Smooth muscle cell (in vitro differentiated cells): Measurements from ENCODE around the gene TMCO5A. TPM values are rescaled to one million over a fixed set of nuclear protein-coding genes. Genes with fewer than 3 reads are reported as not detected.

Experiments
- DNase-seq: peaks from one replicate; lab custom pipeline; 2025; ENCODE audit not compliant: unreplicated experiment; lab: John Stamatoyannopoulos, UW
- H2AFZ ChIP-seq: fragments of 200-600 bp; sonication (generic); 2 replicates; pipeline ENCODE4 v1.6.0; 2016; ENCODE audit warnings: antibody characterized with exemption, low read depth, mild to moderate bottlenecking
- H3F3A ChIP-seq: fragments of 200-600 bp; sonication (generic); 2 replicates; pipeline ENCODE4 v1.6.0; 2017; ENCODE audit warnings: antibody characterized with exemption, low read depth
- H3K27ac ChIP-seq: fragments of 200-600 bp; sonication (generic); 2 replicates; pipeline ENCODE4 v1.5.1; 2016; ENCODE audit warnings: low read depth, mild to moderate bottlenecking
- H3K27me3 ChIP-seq: fragments of 200-600 bp; sonication (generic); 2 replicates; pipeline ENCODE4 v1.6.1; 2016; ENCODE audit warnings: low read depth, mild to moderate bottlenecking
- H3K36me3 ChIP-seq: fragments of 200-600 bp; sonication (generic); 2 replicates; pipeline ENCODE4 v1.5.1; 2016; ENCODE audit warnings: low read depth
- H3K4me1 ChIP-seq: fragments of 200-600 bp; sonication (generic); 2 replicates; pipeline ENCODE4 v1.5.1; 2016; ENCODE audit warnings: low read depth
- H3K4me2 ChIP-seq: fragments of 200-600 bp; sonication (generic); 2 replicates; pipeline ENCODE4 v1.6.0; 2016; ENCODE audit warnings: mild to moderate bottlenecking
- H3K4me3 ChIP-seq: fragments of 200-600 bp; sonication (generic); 2 replicates; pipeline ENCODE4 v1.5.1; 2016; ENCODE audit warnings: mild to moderate bottlenecking
- H3K79me2 ChIP-seq: fragments of 200-600 bp; sonication (generic); 2 replicates; pipeline ENCODE4 v1.6.0; 2016; ENCODE audit warnings: low read depth, mild to moderate bottlenecking
- H3K9ac ChIP-seq: fragments of 200-600 bp; sonication (generic); 2 replicates; pipeline ENCODE4 v1.6.0; 2016; ENCODE audit warnings: low read depth
- H3K9me3 ChIP-seq: fragments of 200-600 bp; sonication (generic); replicated peaks from 2 replicates; pipeline ENCODE4 v1.5.1; 2016; ENCODE audit warnings: low read depth
- H4K20me1 ChIP-seq: fragments of 200-600 bp; sonication (generic); 2 replicates; pipeline ENCODE4 v1.6.0; 2016; ENCODE audit warnings: low read depth
- CTCF ChIP-seq: fragments of 200-600 bp; sonication (generic); IDR thresholded peaks from 2 replicates; pipeline ENCODE4 v1.5.1; 2017; ENCODE audit warnings: borderline replicate concordance, mild to moderate bottlenecking, antibody characterized with exemption; ENCODE audit not compliant: insufficient read depth, poor library complexity, severe bottlenecking
- WGBS: methylation state at CpG from one replicate; pipeline ENCODE4 v1.1.7; 2016; ENCODE audit warnings: low lambda C conversion rate; 5-methylcytosine and 5-hydroxymethylcytosine counted together
- polyA plus RNA-seq: library from polyadenylated mRNA; unstranded; fragments of >200 nt; fragmentation: Nextera tagmentation; extraction: Ambion mirVana; gene quantifications from 2 replicates; pipeline ENCODE4 v1.2.1, GENCODE V29; 2016
- total RNA-seq: library from RNA; depleted of rRNA; stranded (reverse); fragments of >200 nt; gene quantifications from 2 replicates; pipeline ENCODE4 v1.2.3, GENCODE V29; 2014

The TMCO5A gene
- total RNA-seq (not detected in 2 replicates), polyA plus RNA-seq (not detected in 2 replicates)

GRCh38 chr15:37934340-37934739 is at the start of gene TMCO5A:
TMCO5A (plus strand) TSS chr15:37934640; CDS start chr15:37936324, 1,684 bp downstream.
- no peaks in the 10 kb centered on the region for H4K20me1 ChIP-seq
- no peaks in the 10 kb centered on the region for H3F3A ChIP-seq
- TF ChIP-seq CTCF: no peak
- H3K27ac ChIP-seq: peak within 1 kb of the TSS; percentile 72
- H3K4me3 ChIP-seq: no peak within 1 kb of the TSS
- H3K9ac ChIP-seq: no peak within 1 kb of the TSS
- no peaks in the 10 kb centered on the region for H3K36me3 ChIP-seq
- H3K27me3 ChIP-seq: no peaks in the 10 kb centered on the region
- peak within 1 kb of the TSS; percentile 61 for H3K4me2 ChIP-seq
- H3K4me1 ChIP-seq: no peaks in the 10 kb centered on the region
- no peaks in the 10 kb centered on the region for H3K79me2 ChIP-seq
- peak within 1 kb of the TSS; percentile 7 for H2AFZ ChIP-seq
- 90% methylated on average over 1 of the region's 1 CpG for WGBS
- H3K9me3 ChIP-seq: no peaks in the 10 kb centered on the region
- no peak for DNase-seq

- H3F3A ChIP-seq: no peaks in the 10 kb centered on the region
- no peak overlapping the region for H3K27ac ChIP-seq
- H3K4me3 ChIP-seq: no peak overlapping the region
- H3K27me3 ChIP-seq: no peaks in the 10 kb centered on the region
- no peak for DNase-seq
- no peaks in the 10 kb centered on the region for H3K79me2 ChIP-seq
- H4K20me1 ChIP-seq: no peaks in the 10 kb centered on the region
- no peak overlapping the region for H2AFZ ChIP-seq
- TF ChIP-seq CTCF: no peak
- H3K4me1 ChIP-seq: no peaks in the 10 kb centered on the region
- no peak overlapping the region for H3K9ac ChIP-seq
- H3K9me3 ChIP-seq: no peaks in the 10 kb centered on the region
- H3K36me3 ChIP-seq: no peaks in the 10 kb centered on the region
- H3K4me2 ChIP-seq: no peak overlapping the region
Measured at GRCh38 chr15:37885651-37886050, 48.8 kb upstream of the TMCO5A start.

GRCh38 chr15:37888356-37888755 is 46.1 kb upstream of the TMCO5A start:
- 93% methylated on average over 4 of the region's 4 CpGs for WGBS
- Histone ChIP-seq H2AFZ (no peak overlapping the region), H3K27ac (no peak overlapping the region), H3K36me3 (no peaks in the 10 kb centered on the region), H3K9me3 (no peaks in the 10 kb centered on the region), H3K4me3 (no peak overlapping the region), H3K4me2 (no peak overlapping the region), H3K4me1 (no peaks in the 10 kb centered on the region), H3K27me3 (no peaks in the 10 kb centered on the region), H4K20me1 (no peaks in the 10 kb centered on the region), H3F3A (no peaks in the 10 kb centered on the region), H3K79me2 (no peaks in the 10 kb centered on the region), H3K9ac (no peak overlapping the region)
- TF ChIP-seq CTCF: no peak
- no peak for DNase-seq

GRCh38 chr15:37891766-37892368 is 42.6 kb upstream of the TMCO5A start:
- Histone ChIP-seq H3K4me2 (no peak overlapping the region), H3F3A (no peaks in the 10 kb centered on the region), H3K79me2 (no peaks in the 10 kb centered on the region), H3K9me3 (no peaks in the 10 kb centered on the region), H3K4me1 (no peaks in the 10 kb centered on the region), H3K9ac (no peak overlapping the region), H3K36me3 (no peaks in the 10 kb centered on the region), H2AFZ (no peak overlapping the region), H3K27me3 (no peaks in the 10 kb centered on the region), H4K20me1 (no peaks in the 10 kb centered on the region), H3K4me3 (no peak overlapping the region), H3K27ac (no peak overlapping the region)
- no peak for DNase-seq
- TF ChIP-seq CTCF: peak; percentile 83
- 57% methylated on average over 4 of the region's 4 CpGs for WGBS
